Endothelial cell of umbilical vein (primary cell): ENCODE data around the gene NOP9.

ENCODE experiments used
- EZH2 ChIP-seq: IDR thresholded peaks from 2 replicates; pipeline ENCODE4 v1.6.1; 2012; ENCODE audit warnings: borderline replicate concordance, low read depth, mild to moderate bottlenecking, moderate library complexity, low read length, inconsistent platforms; ENCODE audit not compliant: severe bottlenecking
- FOS ChIP-seq: IDR thresholded peaks from 2 replicates; pipeline ENCODE4 v1.6.1; 2011; ENCODE audit warnings: mild to moderate bottlenecking, low read length, moderate library complexity, borderline replicate concordance; ENCODE audit not compliant: insufficient read depth
- GATA2 ChIP-seq: IDR thresholded peaks from 2 replicates; pipeline ENCODE4 v1.7.0; 2011; ENCODE audit warnings: low read depth, mild to moderate bottlenecking, moderate library complexity, mixed read lengths, low read length; ENCODE audit not compliant: insufficient read length, insufficient read depth
- POLR2A ChIP-seq: IDR thresholded peaks from 2 replicates; pipeline ENCODE4 v1.6.1; 2012; ENCODE audit warnings: low read depth, mild to moderate bottlenecking, control low read depth, low read length
- POLR2AphosphoS5 ChIP-seq: IDR thresholded peaks from 2 replicates; pipeline ENCODE4 v1.6.1; 2012; ENCODE audit warnings: low read depth, mild to moderate bottlenecking, control low read depth, low read length, moderate library complexity; ENCODE audit not compliant: insufficient read depth
- TF ChIP-seq, protein P1 (sequence below), 2 donors: IDR thresholded peaks; 1 replicate in 1 of 2; 2 replicates in 1 of 2; pipeline ENCODE4 v1.5.1; 2011; ENCODE audit warnings: low read length in 2 of 2, mild to moderate bottlenecking in 2 of 2, moderate library complexity in 2 of 2, control low read depth in 1 of 2, inconsistent platforms in 1 of 2, low read depth in 1 of 2; ENCODE audit not compliant: insufficient read depth in 1 of 2; ENCODE audit errors: extremely low read depth in 1 of 2
- TF ChIP-seq, protein P2 (sequence below): IDR thresholded peaks from 2 replicates; pipeline ENCODE4 v1.6.1; 2011; ENCODE audit not compliant: insufficient read depth, insufficient read length

DNA sequence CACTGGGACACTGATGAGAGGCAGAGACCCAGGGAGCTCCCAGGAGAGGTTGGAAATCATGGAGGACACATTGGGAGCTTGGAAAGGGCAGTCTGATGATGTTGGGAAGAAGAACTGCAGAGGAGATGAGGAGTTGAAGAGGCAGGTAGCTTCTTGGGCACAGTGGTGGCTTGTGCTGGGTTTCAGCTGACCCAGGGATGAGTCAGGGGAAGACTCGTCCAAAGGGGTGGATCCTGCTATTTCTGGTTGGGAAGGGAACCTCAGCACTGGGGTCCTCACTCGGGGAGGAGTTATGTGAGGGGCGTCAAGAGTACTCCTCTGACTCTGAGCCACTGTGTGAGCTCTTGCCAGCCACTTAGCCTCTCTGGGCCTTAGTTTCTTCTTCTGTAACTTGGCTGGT lies 23.7 kb downstream of the NOP9 start:
- TF ChIP-seq, protein P1, sequence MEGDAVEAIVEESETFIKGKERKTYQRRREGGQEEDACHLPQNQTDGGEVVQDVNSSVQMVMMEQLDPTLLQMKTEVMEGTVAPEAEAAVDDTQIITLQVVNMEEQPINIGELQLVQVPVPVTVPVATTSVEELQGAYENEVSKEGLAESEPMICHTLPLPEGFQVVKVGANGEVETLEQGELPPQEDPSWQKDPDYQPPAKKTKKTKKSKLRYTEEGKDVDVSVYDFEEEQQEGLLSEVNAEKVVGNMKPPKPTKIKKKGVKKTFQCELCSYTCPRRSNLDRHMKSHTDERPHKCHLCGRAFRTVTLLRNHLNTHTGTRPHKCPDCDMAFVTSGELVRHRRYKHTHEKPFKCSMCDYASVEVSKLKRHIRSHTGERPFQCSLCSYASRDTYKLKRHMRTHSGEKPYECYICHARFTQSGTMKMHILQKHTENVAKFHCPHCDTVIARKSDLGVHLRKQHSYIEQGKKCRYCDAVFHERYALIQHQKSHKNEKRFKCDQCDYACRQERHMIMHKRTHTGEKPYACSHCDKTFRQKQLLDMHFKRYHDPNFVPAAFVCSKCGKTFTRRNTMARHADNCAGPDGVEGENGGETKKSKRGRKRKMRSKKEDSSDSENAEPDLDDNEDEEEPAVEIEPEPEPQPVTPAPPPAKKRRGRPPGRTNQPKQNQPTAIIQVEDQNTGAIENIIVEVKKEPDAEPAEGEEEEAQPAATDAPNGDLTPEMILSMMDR (IDR thresholded peaks at IDR 0.05; ENCODE audit: extremely low read depth in 1 of 2, insufficient read depth in 1 of 2, low read depth in 1 of 2, low read length in 2 of 2) = no peak
- no peak for TF ChIP-seq POLR2A
- TF ChIP-seq GATA2 = no peak
- no peak for TF ChIP-seq POLR2AphosphoS5
- no peak for TF ChIP-seq EZH2
- TF ChIP-seq FOS = no peak
- TF ChIP-seq, protein P2, sequence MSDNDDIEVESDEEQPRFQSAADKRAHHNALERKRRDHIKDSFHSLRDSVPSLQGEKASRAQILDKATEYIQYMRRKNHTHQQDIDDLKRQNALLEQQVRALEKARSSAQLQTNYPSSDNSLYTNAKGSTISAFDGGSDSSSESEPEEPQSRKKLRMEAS = no peak
